Measurements from ENCODE around the gene MROH7.

Gene MROH7

GRCh38 chr1:54728027-54728426 is 86.4 kb downstream of the MROH7 start:
- DNase-seq (ENCODE audit: low read depth in 3 of 3, low spot score in 1 of 3), result no peak

- no peak for DNase-seq (ENCODE audit: low read depth in 3 of 3, low spot score in 1 of 3)
These were observed 95.1 kb downstream of the MROH7 start for GRCh38 chr1:54736685-54737084.

- DNase-seq (ENCODE audit: low read depth in 3 of 3, low spot score in 1 of 3), result no peak
These were observed 96.7 kb downstream of the MROH7 start for GRCh38 chr1:54738244-54738643.

- no peak for DNase-seq (ENCODE audit: low read depth in 3 of 3, low spot score in 1 of 3)
These were observed 99.9 kb downstream of the MROH7 start for GRCh38 chr1:54741531-54741930.

- DNase-seq (ENCODE audit: low read depth in 3 of 3, low spot score in 1 of 3), result no peak
These were observed 100.7 kb downstream of the MROH7 start for GRCh38 chr1:54742282-54742681.

- DNase-seq (ENCODE audit: low read depth in 3 of 3, low spot score in 1 of 3), result no peak
These were observed 102.0 kb downstream of the MROH7 start for GRCh38 chr1:54743416-54744226.

- DNase-seq (ENCODE audit: low read depth in 3 of 3, low spot score in 1 of 3), result no peak
These were observed 103.1 kb downstream of the MROH7 start for GRCh38 chr1:54744696-54745095.

- DNase-seq (ENCODE audit: low read depth in 3 of 3, low spot score in 1 of 3), result no peak
These were observed 103.7 kb downstream of the MROH7 start for GRCh38 chr1:54745274-54745673.

- DNase-seq (ENCODE audit: low read depth in 3 of 3, low spot score in 1 of 3), result no peak
These were observed 104.3 kb downstream of the MROH7 start for GRCh38 chr1:54745864-54746263.

- no peak for DNase-seq (ENCODE audit: low read depth in 3 of 3, low spot score in 1 of 3)
These were observed 106.7 kb downstream of the MROH7 start for GRCh38 chr1:54748094-54748835.

- DNase-seq (ENCODE audit: low read depth in 3 of 3, low spot score in 1 of 3), result no peak
These were observed 109.0 kb downstream of the MROH7 start for GRCh38 chr1:54750596-54750995.

GRCh38 chr1:54751426-54751825 is 109.8 kb downstream of the MROH7 start:
- DNase-seq (ENCODE audit: low read depth in 3 of 3, low spot score in 1 of 3), result no peak

GRCh38 chr1:54754045-54754444 is 112.5 kb downstream of the MROH7 start:
- no peak for DNase-seq (ENCODE audit: low read depth in 3 of 3, low spot score in 1 of 3)

- DNase-seq (ENCODE audit: low read depth in 3 of 3, low spot score in 1 of 3), result no peak
These were observed 113.1 kb downstream of the MROH7 start for GRCh38 chr1:54754486-54755285.

- no peak for DNase-seq (ENCODE audit: low read depth in 3 of 3, low spot score in 1 of 3)
These were observed 116.2 kb downstream of the MROH7 start for GRCh38 chr1:54757833-54758232.

GRCh38 chr1:54758678-54759348 is 117.2 kb downstream of the MROH7 start:
- DNase-seq (ENCODE audit: low read depth in 3 of 3, low spot score in 1 of 3), result no peak
